Uterus (tissue), 2 donors: Measurements from ENCODE around the gene DDA1.

Experiments used
- POLR2A ChIP-seq, 2 donors: fragments of 450-650 bp; IDR thresholded peaks; one replicate each; pipeline ENCODE4 v1.6.1; 2016; ENCODE audit warnings: antibody characterized with exemption in 2 of 2, mild to moderate bottlenecking in 1 of 2, moderate library complexity in 1 of 2
- TF ChIP-seq, protein P1 (sequence below), 4 experiments: fragments of 200-600 bp in 2 of 4; fragments of 450-650 bp in 2 of 4; sonication (generic) in 2 of 4; IDR thresholded peaks; one replicate each; pipeline ENCODE4 v1.5.1; 2016 to 2019; ENCODE audit warnings: antibody characterized with exemption in 4 of 4, mild to moderate bottlenecking in 2 of 4, moderate library complexity in 1 of 4

DNA sequence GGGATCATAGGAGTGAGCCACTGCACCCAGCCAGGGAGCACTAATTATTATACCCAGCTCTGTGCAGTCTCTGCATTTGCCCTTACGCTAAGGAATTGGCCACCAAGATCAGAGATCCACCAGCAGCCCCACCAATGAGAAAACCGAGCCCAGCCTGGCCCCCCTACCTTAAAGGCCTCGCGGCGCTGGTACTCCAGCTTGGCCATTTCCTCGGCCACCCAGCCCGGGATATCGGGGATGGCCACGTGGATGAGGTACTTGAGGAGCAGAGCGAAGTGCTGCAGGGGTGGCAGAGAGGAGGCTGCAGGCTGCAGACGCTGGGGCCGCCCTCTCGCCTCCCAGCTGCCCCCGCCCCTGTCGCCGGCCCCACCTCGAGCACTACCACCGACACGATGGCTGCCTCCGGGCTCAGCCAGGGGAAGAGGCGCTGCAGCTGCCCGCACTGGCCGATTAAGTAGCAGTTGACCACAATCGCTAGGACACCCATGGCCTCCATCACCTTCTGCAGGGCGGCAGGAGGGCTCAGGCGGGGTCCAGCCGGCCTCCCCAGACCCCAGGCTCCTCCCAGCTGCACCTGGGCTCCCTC lies 17.8 kb downstream of the DDA1 start:
- TF ChIP-seq, protein P1, sequence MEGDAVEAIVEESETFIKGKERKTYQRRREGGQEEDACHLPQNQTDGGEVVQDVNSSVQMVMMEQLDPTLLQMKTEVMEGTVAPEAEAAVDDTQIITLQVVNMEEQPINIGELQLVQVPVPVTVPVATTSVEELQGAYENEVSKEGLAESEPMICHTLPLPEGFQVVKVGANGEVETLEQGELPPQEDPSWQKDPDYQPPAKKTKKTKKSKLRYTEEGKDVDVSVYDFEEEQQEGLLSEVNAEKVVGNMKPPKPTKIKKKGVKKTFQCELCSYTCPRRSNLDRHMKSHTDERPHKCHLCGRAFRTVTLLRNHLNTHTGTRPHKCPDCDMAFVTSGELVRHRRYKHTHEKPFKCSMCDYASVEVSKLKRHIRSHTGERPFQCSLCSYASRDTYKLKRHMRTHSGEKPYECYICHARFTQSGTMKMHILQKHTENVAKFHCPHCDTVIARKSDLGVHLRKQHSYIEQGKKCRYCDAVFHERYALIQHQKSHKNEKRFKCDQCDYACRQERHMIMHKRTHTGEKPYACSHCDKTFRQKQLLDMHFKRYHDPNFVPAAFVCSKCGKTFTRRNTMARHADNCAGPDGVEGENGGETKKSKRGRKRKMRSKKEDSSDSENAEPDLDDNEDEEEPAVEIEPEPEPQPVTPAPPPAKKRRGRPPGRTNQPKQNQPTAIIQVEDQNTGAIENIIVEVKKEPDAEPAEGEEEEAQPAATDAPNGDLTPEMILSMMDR (IDR thresholded peaks at IDR 0.05), result no peak
- TF ChIP-seq POLR2A (IDR thresholded peaks at IDR 0.05), result no peak
